ENCODE results near the gene CCDC141.
"Not testable (repeated sequence)": the region's sequence is repeated elsewhere in the genome, so short reads cannot be mapped to it uniquely, and the experiment has no call there.

Gene CCDC141

GRCh38 chr2:179037807-179038206 lies 12.1 kb downstream of the CCDC141 start:
- DNase-seq (ENCODE audit: low read depth in 1 of 2, low spot score in 1 of 2): no peak

- no peak for DNase-seq (ENCODE audit: low read depth in 1 of 2, low spot score in 1 of 2)
These were observed 13.5 kb downstream of the CCDC141 start for GRCh38 chr2:179036353-179036905.

- no peak for DNase-seq (ENCODE audit: low read depth in 1 of 2, low spot score in 1 of 2)
These were observed 18.1 kb downstream of the CCDC141 start for GRCh38 chr2:179031731-179032408.

GRCh38 chr2:179024445-179024844 lies 25.5 kb downstream of the CCDC141 start:
- no peak for DNase-seq (ENCODE audit: low read depth in 1 of 2, low spot score in 1 of 2)

- DNase-seq (ENCODE audit: low read depth in 1 of 2, low spot score in 1 of 2): no peak
These were observed 27.3 kb downstream of the CCDC141 start for GRCh38 chr2:179022685-179023084.

- no peak for DNase-seq (ENCODE audit: low read depth in 1 of 2, low spot score in 1 of 2)
These were observed 28.7 kb downstream of the CCDC141 start for GRCh38 chr2:179021258-179021657.

- DNase-seq (ENCODE audit: low read depth in 1 of 2, low spot score in 1 of 2): no peak
These were observed 29.7 kb downstream of the CCDC141 start for GRCh38 chr2:179020156-179020750.

GRCh38 chr2:179019260-179019659 lies 30.7 kb downstream of the CCDC141 start:
- no peak for DNase-seq (ENCODE audit: low read depth in 1 of 2, low spot score in 1 of 2)

GRCh38 chr2:179017773-179018357 lies 32.1 kb downstream of the CCDC141 start:
- no peak for DNase-seq (ENCODE audit: low read depth in 1 of 2, low spot score in 1 of 2)

GRCh38 chr2:179014189-179014588 lies 35.7 kb downstream of the CCDC141 start:
- DNase-seq (ENCODE audit: low read depth in 1 of 2, low spot score in 1 of 2): not testable (repeated sequence)

GRCh38 chr2:179005976-179006375 lies 44.0 kb downstream of the CCDC141 start:
- DNase-seq (ENCODE audit: low read depth in 1 of 2, low spot score in 1 of 2): no peak

GRCh38 chr2:178999476-178999875 lies 50.5 kb downstream of the CCDC141 start:
- DNase-seq (ENCODE audit: low read depth in 1 of 2, low spot score in 1 of 2): no peak

- DNase-seq (ENCODE audit: low read depth in 1 of 2, low spot score in 1 of 2): no peak
These were observed 51.4 kb downstream of the CCDC141 start for GRCh38 chr2:178998539-178998938.

- DNase-seq (ENCODE audit: low read depth in 1 of 2, low spot score in 1 of 2): no peak
These were observed 52.5 kb downstream of the CCDC141 start for GRCh38 chr2:178997477-178997876.

- DNase-seq (ENCODE audit: low read depth in 1 of 2, low spot score in 1 of 2): no peak
These were observed 52.9 kb downstream of the CCDC141 start for GRCh38 chr2:178997067-178997466.

GRCh38 chr2:178994264-178994663 lies 55.7 kb downstream of the CCDC141 start:
- no peak for DNase-seq (ENCODE audit: low read depth in 1 of 2, low spot score in 1 of 2)

- DNase-seq (ENCODE audit: low read depth in 1 of 2, low spot score in 1 of 2): no peak
These were observed 56.1 kb downstream of the CCDC141 start for GRCh38 chr2:178993788-178994187.

- not testable (repeated sequence) for DNase-seq (ENCODE audit: low read depth in 1 of 2, low spot score in 1 of 2)
These were observed 57.2 kb downstream of the CCDC141 start for GRCh38 chr2:178992719-178993118.

- no peak for DNase-seq (ENCODE audit: low read depth in 1 of 2, low spot score in 1 of 2)
These were observed 59.2 kb downstream of the CCDC141 start for GRCh38 chr2:178990533-178991241.

- DNase-seq (ENCODE audit: low read depth in 1 of 2, low spot score in 1 of 2): not testable (repeated sequence)
These were observed 60.5 kb downstream of the CCDC141 start for GRCh38 chr2:178989424-178989823.

- not testable (repeated sequence) for DNase-seq (ENCODE audit: low read depth in 1 of 2, low spot score in 1 of 2)
These were observed 67.3 kb downstream of the CCDC141 start for GRCh38 chr2:178982652-178983051.

GRCh38 chr2:178980815-178981214 lies 69.1 kb downstream of the CCDC141 start:
- no peak for DNase-seq (ENCODE audit: low read depth in 1 of 2, low spot score in 1 of 2)

Data from activated T-helper 1 cell treated with anti-CD3 and anti-CD28 coated beads, Interleukin-2, amount 50 U/mL, for 16 hours (primary cell).